ENCODE measurements around the gene ZNF444.
"Not testable (repeated sequence)": the region's sequence is repeated elsewhere in the genome, so short reads cannot be mapped to it uniquely, and the experiment has no call there.

ZNF444 gene

GRCh38 chr19:56140583-56141416, at the start of gene ZNF444:
Gene ZNF444, plus strand, starts transcription at chr19:56141287. Its CDS starts 5,625 bp downstream, at chr19:56146912.
- DNase-seq (ENCODE audit: low spot score) = peak; percentile 100

GRCh38 chr19:56091751-56092546, 49.1 kb upstream of the ZNF444 start:
- DNase-seq (ENCODE audit: low spot score) = no peak

- no peak for DNase-seq (ENCODE audit: low spot score)
Measured at GRCh38 chr19:56092685-56093631, 48.1 kb upstream of the ZNF444 start.

- no peak for DNase-seq (ENCODE audit: low spot score)
Measured at GRCh38 chr19:56094449-56094848, 46.6 kb upstream of the ZNF444 start.

DNA sequence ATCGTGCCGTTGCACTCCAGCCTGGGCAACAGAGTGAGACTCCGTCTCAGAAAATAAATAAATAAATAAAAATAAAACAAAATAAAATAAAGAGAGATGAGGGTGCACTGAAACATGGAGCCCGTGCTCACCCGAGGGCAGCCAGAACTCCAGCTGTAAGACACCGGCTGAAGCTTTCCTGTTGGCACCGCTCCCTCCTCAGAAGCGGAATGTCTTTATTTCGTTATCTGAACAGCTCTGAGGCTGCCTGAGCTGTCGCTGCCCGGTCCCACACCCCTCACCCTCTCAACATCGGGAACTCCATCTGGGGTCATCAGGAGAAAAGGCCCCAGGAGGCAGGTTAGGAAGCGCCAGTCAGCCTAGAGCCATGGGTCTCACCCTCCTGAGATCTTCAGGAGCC, 44.4 kb upstream of the ZNF444 start:
- no peak for DNase-seq (ENCODE audit: low spot score)

- no peak for DNase-seq (ENCODE audit: low spot score)
Measured at GRCh38 chr19:56097306-56097705, 43.8 kb upstream of the ZNF444 start.

DNA sequence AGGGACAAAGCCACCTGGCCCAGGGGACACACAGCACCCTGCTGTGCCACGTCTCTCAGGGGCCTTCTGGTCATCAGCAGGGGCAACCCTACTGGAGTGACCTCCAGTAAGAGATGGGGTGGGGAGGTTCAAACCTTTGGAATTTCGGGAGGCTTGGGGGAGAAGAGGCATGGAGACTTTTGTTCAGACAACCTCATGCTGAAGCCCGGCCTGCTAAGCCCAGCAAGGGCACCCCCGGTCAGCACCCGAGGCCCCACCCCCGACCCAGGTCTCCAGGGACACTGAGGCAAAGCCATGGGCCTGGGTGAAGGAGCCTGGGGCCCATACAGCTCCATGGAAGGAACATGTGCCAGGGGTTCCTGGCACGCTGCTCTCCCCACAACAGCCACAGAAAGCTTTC, 43.3 kb upstream of the ZNF444 start:
- no peak for DNase-seq (ENCODE audit: low spot score)

GRCh38 chr19:56098237-56098636, 42.9 kb upstream of the ZNF444 start:
- DNase-seq (ENCODE audit: low spot score) = not testable (repeated sequence)

DNA sequence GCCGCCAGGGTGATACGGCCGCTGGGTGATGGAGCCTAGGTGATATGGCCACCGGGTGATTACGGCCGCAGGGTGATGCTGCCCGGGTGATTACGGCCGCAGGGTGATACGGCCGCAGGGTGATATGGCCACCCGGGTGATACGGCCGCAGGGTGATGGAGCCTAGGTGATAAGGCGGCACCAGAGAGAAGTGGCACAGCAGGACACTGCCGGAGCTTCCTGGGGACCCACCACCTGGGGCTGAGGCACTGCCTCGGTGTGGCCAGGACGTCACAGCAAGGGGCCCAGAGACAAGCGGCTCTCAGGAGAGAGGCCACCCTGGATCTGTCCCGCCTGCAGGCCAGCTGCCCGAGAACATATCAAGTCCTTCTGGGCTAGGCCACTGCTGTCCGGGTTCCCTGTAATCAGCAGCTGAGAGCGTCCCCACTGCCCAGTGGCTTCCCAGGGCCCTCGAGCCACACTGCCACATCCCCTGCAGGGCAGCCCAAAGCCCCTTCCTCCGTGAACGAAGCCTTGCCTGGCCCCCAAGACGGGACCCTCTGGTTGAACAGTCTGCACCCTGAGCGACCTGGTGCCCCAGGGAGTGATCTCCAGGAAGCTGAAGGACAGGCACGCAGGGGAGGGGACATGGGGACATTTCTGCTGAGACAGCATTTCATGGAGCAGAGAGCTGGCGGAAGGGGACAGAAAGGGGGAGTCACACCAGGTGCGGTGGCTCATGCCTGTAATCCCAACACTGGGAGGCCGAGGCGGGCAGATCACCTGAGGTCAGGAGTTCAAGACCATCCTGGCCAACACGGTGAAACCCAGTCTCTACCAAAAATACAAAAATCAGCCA, 42.1 kb upstream of the ZNF444 start:
- no peak for DNase-seq (ENCODE audit: low spot score)

DNA sequence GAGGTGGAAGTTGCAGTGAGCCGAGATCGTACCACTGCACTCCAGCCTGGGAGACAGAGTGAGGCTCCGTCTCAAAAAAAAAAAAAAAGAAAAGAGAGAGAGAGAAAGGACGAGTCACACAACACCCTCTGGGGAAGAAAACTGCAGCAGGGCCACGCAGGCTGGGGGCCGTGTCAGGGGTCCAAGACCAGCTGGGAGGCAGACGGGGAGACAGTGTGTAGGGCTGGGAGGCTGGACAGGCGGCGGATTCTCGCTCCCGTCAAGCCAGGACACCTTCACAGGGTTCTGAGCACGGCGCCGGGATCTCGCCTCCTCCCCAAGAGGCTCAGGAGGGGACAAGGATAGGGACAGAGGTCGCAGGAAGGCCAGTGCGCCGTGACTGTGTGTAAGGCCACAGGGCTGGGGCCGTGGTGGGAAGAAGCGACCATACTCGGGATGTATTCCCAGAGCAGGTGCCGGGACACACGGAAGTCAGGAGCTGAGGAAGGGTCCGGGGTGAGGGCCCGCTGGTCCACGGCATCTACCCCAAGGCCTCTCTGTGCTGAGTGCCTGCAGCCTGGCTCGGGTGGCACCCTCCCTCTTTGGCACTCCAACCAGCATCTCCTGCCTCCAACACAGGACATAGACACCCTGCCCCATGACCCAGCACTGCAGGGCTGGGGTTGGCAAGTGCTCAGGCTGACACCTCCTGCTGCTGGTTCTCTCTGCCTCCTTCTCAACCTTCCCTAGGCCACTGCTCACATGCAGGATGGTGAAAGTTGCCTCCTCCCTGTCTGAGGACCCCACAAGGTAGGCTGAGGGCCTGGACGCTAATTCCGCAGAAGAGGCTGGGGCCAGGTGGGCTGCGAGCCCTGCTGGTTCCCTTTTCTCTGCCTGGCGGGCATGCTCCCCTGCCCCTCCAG, 41.2 kb upstream of the ZNF444 start:
- no peak for DNase-seq (ENCODE audit: low spot score)

- DNase-seq (ENCODE audit: low spot score) = no peak
Measured at GRCh38 chr19:56101095-56101494, 40.0 kb upstream of the ZNF444 start.

DNA sequence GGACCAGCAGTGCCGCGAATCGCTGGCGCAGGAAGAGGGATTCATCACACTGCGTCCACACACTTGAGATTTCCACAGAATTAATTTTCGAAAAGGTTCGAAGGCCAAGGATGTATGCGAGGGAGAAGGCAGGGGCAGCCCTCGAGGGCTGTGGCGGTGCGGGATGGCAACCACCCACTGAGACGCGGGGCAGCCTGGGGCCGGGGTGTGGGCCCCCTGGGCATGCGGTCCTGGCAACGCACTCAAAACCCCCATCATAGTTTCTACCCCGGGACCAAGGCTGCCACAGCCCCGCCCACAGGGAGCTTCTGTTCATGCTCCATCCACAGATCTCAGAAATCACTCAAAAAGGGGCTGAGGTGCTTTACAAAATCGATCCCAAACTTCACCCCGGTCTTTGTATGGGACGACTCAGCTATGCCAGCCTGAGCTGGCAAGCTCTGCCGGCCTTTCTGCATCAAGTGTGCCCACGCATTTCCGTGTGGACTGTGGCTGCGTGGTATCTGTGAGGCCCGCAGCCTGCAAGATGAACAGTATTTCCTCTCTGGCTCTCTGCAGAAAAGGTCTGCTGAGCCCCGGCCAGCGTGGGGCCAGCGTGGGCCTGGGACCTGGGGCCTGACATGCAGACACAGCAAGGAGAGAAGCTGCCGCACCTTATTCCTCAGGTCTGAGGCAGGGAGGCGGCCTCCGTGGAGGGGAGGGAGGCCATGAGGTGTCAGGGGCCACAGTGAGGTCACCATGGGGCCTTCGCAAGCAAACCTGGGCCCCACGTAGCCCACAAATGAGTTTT, 39.1 kb upstream of the ZNF444 start:
- DNase-seq (ENCODE audit: low spot score) = no peak

- no peak for DNase-seq (ENCODE audit: low spot score)
Measured at GRCh38 chr19:56103027-56103614, 38.0 kb upstream of the ZNF444 start.

- no peak for DNase-seq (ENCODE audit: low spot score)
Measured at GRCh38 chr19:56104423-56104822, 36.7 kb upstream of the ZNF444 start.

DNA sequence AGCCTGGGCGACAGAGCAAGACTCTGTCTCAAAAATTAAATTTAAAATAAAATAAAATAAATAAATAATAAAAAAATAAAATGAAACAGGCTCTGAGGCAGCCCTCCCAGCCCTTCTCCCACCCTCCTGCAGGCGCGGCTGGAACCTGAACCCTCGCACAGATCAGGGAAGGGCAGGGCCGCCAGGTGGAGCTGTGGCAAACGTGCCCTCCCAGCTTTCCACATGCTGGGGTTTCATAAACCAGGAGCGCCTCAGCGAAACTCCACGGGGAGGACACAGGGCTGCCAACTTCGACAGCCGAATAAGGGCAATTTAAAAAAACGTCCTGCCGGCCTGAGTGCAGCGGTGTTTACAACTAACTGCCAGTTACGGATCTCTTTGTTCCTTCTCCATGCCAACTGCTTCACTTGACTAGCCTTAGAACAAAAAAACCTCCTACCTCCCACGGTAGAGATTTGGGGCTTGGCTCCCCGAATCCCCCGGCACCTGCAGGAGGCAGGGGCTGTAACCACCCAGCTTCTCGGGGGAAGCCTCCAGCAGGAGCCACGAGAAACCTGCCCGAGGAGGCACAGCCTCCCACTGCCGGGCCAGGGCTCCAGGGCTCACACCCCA, 35.9 kb upstream of the ZNF444 start:
- DNase-seq (ENCODE audit: low spot score) = peak; percentile 58

DNA sequence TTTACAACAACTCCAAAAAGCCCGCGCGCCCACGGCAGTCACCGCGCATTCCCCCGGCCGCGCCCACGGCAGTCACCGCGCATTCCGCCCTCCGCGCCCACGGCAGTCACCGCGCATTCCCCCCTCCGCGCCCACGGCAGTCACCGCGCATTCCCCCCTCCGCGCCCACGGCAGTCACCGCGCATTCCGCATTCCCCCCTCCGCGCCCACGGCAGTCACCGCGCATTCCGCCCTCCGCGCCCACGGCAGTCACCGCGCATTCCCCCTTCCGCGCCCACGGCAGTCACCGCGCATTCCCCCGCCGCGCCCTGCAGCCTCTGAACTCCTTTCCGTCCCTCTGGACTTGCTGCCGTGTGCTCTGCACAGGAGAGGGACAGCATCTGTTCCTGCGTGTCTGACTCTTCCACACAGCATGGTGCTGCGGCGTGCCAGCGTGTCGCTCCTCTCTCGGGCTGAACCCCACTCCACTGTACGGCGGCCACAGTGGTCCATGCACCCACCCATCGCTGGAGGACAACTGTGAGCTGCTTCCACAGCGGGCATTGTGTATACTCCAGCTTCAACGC, 35.2 kb upstream of the ZNF444 start:
- not testable (repeated sequence) for DNase-seq (ENCODE audit: low spot score)

DNA sequence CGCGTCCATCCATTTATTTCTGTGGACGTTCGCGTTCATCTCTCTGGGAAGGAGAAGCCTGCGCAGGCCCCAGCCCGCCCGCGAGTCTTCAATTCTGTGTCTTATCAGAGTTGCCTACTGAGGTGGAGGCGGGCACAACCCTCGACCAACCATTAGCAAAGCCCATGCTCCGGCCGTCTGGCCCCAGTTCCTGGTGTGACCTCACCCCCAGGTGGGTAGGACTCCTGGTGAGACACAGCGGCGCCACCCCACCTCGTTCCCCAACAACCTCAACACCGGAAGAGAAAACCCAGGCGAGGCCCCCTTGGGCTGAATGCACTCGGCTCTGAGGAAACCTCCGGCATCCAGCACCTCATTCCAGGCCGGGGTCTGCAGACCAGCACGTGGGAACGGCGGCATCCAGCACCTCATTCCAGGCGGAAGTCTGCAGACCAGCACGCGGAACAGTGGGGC, 34.7 kb upstream of the ZNF444 start:
- DNase-seq (ENCODE audit: low spot score) = no peak

DNA sequence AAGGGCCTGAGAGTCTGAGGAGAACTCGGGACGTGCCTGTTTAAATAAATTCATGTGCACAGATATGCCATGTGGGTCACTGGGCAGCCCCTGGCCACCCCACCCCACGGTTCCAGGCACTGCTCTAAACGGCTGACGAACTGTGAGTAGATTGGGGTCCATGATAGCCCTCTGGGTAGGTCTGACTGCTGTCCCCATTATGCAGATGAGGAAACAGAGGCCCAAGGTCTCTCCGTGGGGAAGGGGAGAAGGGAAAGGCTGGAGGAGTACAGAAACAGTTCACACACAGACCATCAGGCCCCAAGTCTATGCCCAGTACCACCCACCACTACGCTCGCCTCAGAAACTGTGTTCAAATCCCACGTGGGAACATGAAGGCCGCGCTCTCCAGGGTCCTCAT, 34.1 kb upstream of the ZNF444 start:
- no peak for DNase-seq (ENCODE audit: low spot score)

All from putamen (tissue), 1 donor.